22Rv1 (cell line): ENCODE results near the gene SHANK1.

ENCODE experiments used
- CTCF ChIP-seq: fragments of 450-650 bp; IDR thresholded peaks from 2 replicates; pipeline ENCODE4 v1.5.1; 2017; ENCODE audit warnings: mild to moderate bottlenecking
- ZFX ChIP-seq: fragments of 450-650 bp; IDR thresholded peaks from 2 replicates; pipeline ENCODE4 v1.6.1; 2017; ENCODE audit warnings: antibody characterized with exemption, borderline replicate concordance

GRCh38 chr19:50667177-50667758, 52.3 kb downstream of the SHANK1 start:
- TF ChIP-seq CTCF (no peak), ZFX (no peak)
